Astrocyte of the spinal cord (primary cell): ENCODE results near the gene KLF1.
"Not testable (repeated sequence)": the region's sequence is repeated elsewhere in the genome, so short reads cannot be mapped to it uniquely, and the experiment has no call there.

Source experiments
- DNase-seq: peaks from one replicate; pipeline ENCODE4 v3.0.0; 2011; ENCODE audit warnings: low read depth, low spot score
- H3K4me3 ChIP-seq: 2 replicates; pipeline ENCODE4 v1.5.1; 2011; ENCODE audit warnings: low read depth, mild to moderate bottlenecking, low read length, moderate library complexity
- CTCF ChIP-seq: IDR thresholded peaks from 2 replicates; pipeline ENCODE4 v1.5.1; 2012; ENCODE audit warnings: low read depth, mild to moderate bottlenecking, low read length, inconsistent platforms
- in situ Hi-C: cut with HindIII; loops from 2 replicates; pipeline ENCODE4 v1.10.0; 2017; ENCODE audit warnings: low sequenced_read_pairs

Gene KLF1

GRCh38 chr19:12864143-12864542 is 22.9 kb downstream of the KLF1 start:
- no peak overlapping the region for H3K4me3 ChIP-seq
- no peak for TF ChIP-seq CTCF
- no peak for DNase-seq
- in situ Hi-C loops = no loop called here

- H3K4me3 ChIP-seq = no peak overlapping the region
- TF ChIP-seq CTCF = no peak
- in situ Hi-C loops = no loop called here
- DNase-seq = no peak
These were observed 27.5 kb downstream of the KLF1 start for GRCh38 chr19:12859546-12859945.

- in situ Hi-C loops = no loop called here
- DNase-seq = no peak
- no peak for TF ChIP-seq CTCF
- H3K4me3 ChIP-seq = no peak overlapping the region
These were observed 28.7 kb downstream of the KLF1 start for GRCh38 chr19:12858041-12858928.

GRCh38 chr19:12856653-12857052 is 30.3 kb downstream of the KLF1 start:
- in situ Hi-C loops = no loop called here
- H3K4me3 ChIP-seq = no peak overlapping the region
- no peak for TF ChIP-seq CTCF
- no peak for DNase-seq

- peak; percentile 88 for TF ChIP-seq CTCF
- DNase-seq = peak; percentile 66
- in situ Hi-C loops = no loop called here
- H3K4me3 ChIP-seq = no peak overlapping the region
These were observed 39.6 kb downstream of the KLF1 start for GRCh38 chr19:12847159-12848139.

- DNase-seq, in situ Hi-C loops, H3K4me3 ChIP-seq: not testable (repeated sequence)
These were observed 40.4 kb downstream of the KLF1 start for GRCh38 chr19:12846613-12847012.
